HG03571 (cell line): ENCODE data around the gene ASS1.
"Not testable (repeated sequence)": the region's sequence is repeated elsewhere in the genome, so short reads cannot be mapped to it uniquely, and the experiment has no call there.

Experiments used
- ATAC-seq: cut with Tn5 transposase; IDR thresholded peaks from one replicate; pipeline ENCODE4 v1.9.1; 2021; ENCODE audit not compliant: unreplicated experiment

The ASS1 gene

GRCh38 chr9:130444565-130445221 lies at the start of gene ASS1:
TSS of gene ASS1 (plus strand) at chr9:130444961. CDS start at chr9:130452229, 7,268 bp downstream.
- no peak for ATAC-seq

DNA sequence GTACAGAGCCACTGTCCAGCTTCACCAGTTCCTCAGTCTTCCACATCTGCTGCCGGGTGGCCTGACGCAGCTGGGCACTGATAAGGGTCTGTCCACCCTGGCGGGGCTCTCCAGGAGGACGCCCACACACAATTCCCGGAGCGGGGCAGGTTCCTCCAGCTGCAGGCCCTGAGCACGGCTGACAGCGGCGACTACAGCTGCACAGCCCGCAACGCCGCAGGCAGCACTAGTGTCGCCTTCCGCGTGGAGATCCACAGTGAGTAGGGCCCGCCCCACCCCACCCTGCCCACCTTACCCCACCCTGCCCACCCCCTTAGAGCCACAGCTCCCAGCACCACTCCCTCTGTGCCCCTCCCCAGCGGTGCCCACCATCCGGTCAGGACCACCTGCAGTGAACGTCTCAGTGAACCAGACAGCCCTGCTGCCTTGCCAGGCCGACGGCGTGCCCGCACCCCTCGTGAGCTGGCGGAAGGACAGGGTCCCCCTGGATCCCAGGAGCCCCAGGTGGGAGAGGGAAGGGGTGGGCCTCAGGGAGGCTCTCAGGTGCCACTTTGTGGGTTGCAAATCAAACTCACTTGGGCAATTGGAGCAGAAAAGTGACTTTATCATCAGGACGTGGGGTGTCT lies 48.8 kb upstream of the ASS1 start:
- no peak for ATAC-seq

- no peak for ATAC-seq
Measured at GRCh38 chr9:130396581-130396980, 48.2 kb upstream of the ASS1 start.

- no peak for ATAC-seq
Measured at GRCh38 chr9:130398487-130399240, 46.1 kb upstream of the ASS1 start.

DNA sequence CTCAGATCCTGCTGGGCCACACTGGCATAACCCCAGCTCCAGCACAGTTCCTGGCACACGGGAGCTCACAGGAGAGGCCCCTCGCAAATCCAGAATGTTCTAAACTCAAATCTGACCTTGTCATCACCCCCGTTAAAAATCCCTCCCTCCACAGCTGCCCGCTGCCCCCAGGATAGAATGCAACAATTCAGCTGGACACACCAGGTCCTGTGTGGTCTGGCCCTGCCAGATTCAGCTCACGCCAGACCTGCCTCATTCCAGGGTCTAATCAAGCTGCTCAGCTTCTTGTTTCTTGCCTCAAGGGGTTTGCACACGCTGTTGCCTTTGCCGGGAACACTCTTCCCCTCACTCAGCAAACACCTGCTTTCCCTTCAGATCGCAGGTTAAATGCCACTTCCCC lies 45.0 kb upstream of the ASS1 start:
- ATAC-seq, result no peak

- no peak for ATAC-seq
Measured at GRCh38 chr9:130400870-130401269, 43.9 kb upstream of the ASS1 start.

- ATAC-seq, result not testable (repeated sequence)
Measured at GRCh38 chr9:130401742-130402141, 43.0 kb upstream of the ASS1 start.

DNA sequence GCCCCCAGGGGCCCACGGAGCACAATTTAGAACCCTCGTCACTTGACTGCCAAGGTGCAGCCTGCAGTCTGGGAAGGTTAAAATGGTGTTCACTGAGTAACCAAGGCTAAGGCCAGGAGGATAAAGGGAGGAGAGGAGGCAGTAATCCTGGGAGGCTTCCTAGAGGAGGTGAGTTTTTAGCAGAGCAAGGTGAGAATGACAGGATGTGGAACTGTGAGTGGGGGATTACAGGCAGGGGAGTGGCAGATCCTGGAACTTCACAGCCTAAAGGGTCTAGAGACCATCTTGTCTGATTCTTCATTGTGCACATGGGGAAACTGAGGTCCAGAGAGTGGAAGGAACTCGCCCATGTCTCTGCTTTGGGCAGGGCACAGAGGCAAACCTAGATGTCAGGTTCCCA lies 42.5 kb upstream of the ASS1 start:
- no peak for ATAC-seq

DNA sequence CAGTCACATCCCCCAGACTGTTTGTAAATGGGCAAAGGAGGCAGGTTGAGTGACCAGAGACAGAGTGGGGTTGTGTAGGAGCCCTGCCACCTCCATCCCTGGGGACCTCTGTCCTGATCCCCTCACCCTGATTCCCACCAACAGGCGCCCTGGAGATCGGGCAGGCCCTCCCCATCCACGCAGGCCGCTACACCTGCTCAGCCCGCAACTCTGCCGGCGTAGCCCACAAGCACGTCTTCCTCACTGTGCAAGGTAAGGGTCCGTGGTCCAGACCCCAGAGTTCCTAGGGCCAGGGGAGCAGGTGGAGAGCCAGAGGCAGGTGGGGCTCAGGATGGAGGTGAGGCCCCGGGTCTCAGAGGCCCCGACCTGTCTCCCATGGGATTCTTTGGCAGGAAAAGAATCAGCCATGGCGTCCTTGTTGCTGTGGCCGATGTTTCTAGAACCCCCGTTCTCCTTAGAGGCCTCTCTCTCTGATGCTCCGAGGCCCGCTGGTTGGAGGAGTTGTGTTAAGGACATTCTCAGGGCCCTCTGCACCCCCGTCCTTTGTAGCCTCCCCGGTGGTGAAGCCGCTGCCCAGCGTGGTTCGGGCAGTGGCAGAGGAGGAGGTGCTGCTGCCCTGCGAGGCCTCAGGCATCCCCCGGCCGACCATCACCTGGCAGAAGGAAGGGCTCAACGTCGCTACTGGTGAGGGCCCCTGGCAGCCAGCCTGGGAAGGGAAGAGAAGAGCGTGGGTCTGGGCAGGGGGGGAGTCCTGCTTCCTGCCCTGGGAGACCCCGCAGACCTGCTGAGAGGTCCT lies 41.9 kb upstream of the ASS1 start:
- no peak for ATAC-seq

GRCh38 chr9:130405657-130406257 lies 39.0 kb upstream of the ASS1 start:
- no peak for ATAC-seq

GRCh38 chr9:130406278-130406895 lies 38.4 kb upstream of the ASS1 start:
- ATAC-seq, result no peak

DNA sequence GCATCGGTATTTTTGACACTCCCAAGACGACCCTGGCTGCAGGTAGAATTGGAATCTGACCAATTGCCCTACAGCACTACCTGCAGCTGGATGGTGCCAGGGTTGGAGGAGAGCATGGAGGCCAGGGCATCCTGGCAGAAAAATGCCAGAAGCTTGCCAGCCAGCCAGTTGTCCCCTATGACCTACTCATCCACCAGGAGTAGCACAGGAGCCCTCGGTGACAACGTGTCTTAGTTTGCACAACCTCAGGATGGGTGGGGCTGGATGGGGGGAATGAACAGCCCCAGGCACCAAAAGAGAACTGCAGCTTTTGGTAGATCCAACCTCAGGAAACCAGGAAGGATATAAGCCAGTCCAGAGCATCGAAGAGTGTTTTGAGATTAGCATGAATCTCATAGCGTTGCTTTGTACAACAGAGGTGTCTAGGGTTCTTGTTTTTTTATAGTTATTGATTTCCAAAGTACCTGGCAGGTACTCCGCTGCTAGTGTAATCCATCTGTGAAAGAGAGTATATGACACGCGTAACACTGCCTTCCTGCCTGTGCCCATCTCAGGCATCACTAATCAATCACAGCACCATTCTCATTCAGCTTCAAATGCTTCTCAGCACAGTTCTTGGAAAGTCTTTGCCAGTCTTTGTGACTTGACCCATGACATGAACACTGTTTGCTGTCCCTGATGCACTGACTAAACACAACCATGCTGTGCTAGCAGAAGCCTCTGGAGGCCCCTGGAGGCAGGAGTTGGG lies 36.7 kb upstream of the ASS1 start:
- no peak for ATAC-seq

- ATAC-seq, result no peak
Measured at GRCh38 chr9:130408669-130409068, 36.1 kb upstream of the ASS1 start.

DNA sequence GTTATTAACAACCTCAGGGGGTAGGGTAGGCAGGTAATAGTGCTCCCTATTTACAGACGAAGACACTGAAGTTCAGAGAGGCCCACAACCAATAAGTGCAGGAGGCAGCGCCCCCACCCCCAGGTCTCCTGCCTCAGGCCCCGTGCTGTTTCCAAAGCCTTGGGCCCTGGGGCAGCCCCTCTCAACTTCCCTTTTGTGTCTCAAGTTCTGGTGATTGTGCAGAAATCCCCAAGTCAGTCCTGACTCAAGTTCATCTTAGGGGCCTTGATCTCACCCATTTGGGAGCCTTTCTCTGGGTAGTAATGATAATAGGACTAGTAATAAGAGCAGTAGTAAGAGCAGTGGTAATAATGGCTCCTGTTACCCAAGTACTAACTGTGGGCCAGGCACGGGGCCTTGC lies 35.5 kb upstream of the ASS1 start:
- ATAC-seq, result no peak

- no peak for ATAC-seq
Measured at GRCh38 chr9:130410443-130410842, 34.3 kb upstream of the ASS1 start.

DNA sequence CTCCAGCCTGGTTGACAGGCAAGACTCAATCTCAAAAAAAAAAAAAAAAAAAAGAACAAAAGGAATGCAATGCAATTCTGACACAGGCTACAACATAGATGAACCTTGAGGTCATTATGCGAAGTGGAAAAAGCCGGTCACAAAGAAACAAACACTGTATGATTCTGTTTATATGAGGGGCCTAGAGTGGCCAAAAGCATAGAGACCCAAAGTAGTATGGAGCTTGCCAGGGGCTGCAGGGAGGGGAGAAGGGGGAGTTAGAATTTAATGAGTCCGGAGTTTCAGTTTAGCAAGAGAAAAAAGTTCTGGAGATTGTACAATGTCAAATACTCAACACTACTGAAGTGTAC lies 33.2 kb upstream of the ASS1 start:
- no peak for ATAC-seq

DNA sequence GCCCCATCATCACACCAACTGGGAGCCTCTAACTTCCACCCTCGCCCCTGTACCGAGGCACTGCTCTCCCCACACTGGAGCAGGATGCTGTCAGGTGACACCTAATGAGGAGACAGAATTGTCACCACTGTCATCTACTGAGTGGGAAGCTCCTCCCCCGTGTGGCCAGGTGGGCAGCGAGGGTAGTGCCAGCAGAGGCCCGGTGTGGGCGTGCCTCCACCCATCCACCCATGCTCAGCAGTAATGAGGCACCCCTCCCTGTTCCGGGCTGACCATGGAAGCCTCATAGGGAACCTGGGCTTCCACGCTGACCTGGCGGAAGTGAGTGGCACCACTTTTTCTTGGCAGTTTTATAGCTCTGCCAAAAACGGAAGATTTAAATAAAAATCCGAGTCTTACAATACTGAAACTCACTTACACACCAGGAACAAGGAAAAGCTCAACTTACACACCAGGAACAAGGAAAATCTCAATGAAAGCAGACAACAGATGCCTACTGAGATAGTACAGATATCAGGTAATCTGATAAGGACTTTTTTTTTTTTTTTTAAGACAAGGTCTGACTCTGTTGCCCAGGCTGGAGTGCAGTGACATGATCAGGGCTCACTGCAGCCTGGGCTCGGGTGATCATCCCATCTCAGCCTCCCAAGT lies 30.6 kb upstream of the ASS1 start:
- no peak for ATAC-seq

DNA sequence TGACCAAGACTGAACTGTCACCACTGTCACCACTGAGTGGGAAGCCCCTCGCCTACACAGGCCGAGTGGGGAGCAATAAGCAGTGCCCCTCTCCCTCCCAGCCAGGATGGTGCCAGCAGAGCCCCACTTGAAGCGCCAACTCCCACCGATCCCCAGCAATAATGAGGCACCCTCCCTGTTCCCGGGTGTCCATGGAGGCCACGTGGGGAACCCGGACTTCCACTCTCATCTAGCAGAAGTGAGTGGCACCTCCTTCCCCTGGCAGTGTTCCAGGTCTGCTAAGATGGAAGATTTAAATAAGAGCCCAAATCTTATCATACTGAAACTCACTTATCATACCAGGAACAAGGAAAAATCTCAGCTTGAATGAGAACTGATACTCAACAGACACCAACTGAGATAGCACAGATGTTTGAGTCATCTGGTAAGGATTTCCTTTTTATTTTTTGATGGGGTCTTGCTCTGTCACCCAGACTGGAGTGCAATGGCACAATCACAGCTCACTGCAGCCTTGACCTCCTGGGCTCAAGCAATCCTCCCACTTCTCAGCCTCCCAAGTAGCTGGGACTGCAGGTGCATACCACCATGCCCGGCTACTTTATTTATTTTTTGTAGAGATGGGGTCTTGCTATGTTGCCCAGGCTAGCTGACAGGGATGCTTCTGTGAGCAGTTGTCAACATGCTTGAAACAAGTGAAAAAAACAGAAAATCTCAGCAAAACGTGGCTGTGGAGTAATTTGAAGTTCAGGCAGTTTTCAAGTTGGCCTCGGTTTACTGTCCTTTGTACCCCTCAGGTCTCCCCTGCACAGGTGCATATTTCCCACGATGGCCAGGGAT lies 29.6 kb upstream of the ASS1 start:
- no peak for ATAC-seq

- ATAC-seq, result no peak
Measured at GRCh38 chr9:130417602-130418001, 27.2 kb upstream of the ASS1 start.
